SK-N-SH (cell line): ENCODE results near the gene FGD3. TPM values are rescaled to one million over a fixed set of nuclear protein-coding genes. Genes with fewer than 3 reads are reported as not detected.

Source experiments
- CTCF ChIA-PET: fragments of 300-600, 350-600 bp; formaldehyde crosslinking; extraction: SDS; loops from one replicate; lab custom pipeline; 2021; lab: Yijun Ruan, JAX
- POLR2A ChIA-PET: fragments of 350-600 bp; sonication (Branson Sonifier 250); formaldehyde crosslinking; extraction: SDS; loops from one replicate; lab custom pipeline; 2020; ENCODE audit warnings: antibody characterized with exemption, inconsistent platforms; lab: Yijun Ruan, JAX
- DNase-seq: peaks from one replicate; pipeline ENCODE4 v3.0.0; 2012
- H2AFZ ChIP-seq: fragments of 200-600 bp; sonication (generic); 2 replicates; pipeline ENCODE4 v1.8.1; 2016; ENCODE audit warnings: antibody characterized with exemption, mild to moderate bottlenecking, low read depth
- H3F3A ChIP-seq: fragments of 200-600 bp; sonication (generic); replicated peaks from 2 replicates; pipeline ENCODE3; 2016; ENCODE audit warnings: antibody characterized with exemption, mild to moderate bottlenecking; ENCODE audit not compliant: insufficient read depth
- H3K27ac ChIP-seq, 2 experiments: fragments of 200-500 bp in 1 of 2; fragments of 200-600 bp in 1 of 2; sonication (Bioruptor generic) in 1 of 2; sonication (generic), shearing (Covaris generic) in 1 of 2; 2 replicates each; pipeline versions ENCODE4 v1.5.1 to v1.6.1; 2014 to 2016; ENCODE audit warnings: low read depth in 2 of 2, inconsistent platforms in 1 of 2, low read length in 1 of 2, mild to moderate bottlenecking in 1 of 2, mixed read lengths in 1 of 2
- H3K27me3 ChIP-seq: fragments of 200-600 bp; sonication (generic), shearing (Covaris generic); 2 replicates; pipeline ENCODE4 v1.6.1; 2016; ENCODE audit warnings: mixed run types; ENCODE audit not compliant: insufficient read depth
- H3K36me3 ChIP-seq, 2 experiments: fragments of 200-500 bp in 1 of 2; fragments of 200-600 bp in 1 of 2; sonication (Bioruptor generic) in 1 of 2; sonication (generic) in 1 of 2; replicated peaks in 1 of 2; 2 replicates each; pipeline versions ENCODE3 to v1.5.1; 2014 to 2016; ENCODE audit warnings: low read length in 1 of 2, mild to moderate bottlenecking in 1 of 2; ENCODE audit not compliant: insufficient read depth in 2 of 2, control insufficient read depth in 1 of 2
- H3K4me1 ChIP-seq, 2 experiments: fragments of 200-500 bp in 1 of 2; fragments of 200-600 bp in 1 of 2; sonication (Bioruptor generic) in 1 of 2; sonication (generic), shearing (Covaris generic) in 1 of 2; 2 replicates each; pipeline versions ENCODE4 v1.5.1 to v1.6.1; 2014 to 2016; ENCODE audit warnings: low read depth in 1 of 2, low read length in 1 of 2, mixed run types in 1 of 2; ENCODE audit not compliant: insufficient read depth in 2 of 2, control insufficient read depth in 1 of 2
- H3K4me2 ChIP-seq: fragments of 200-600 bp; sonication (generic), shearing (Covaris generic); 2 replicates; pipeline ENCODE4 v1.6.1; 2017; ENCODE audit warnings: mixed run types
- H3K4me3 ChIP-seq, 2 experiments: fragments of 200-500 bp in 1 of 2; fragments of 200-600 bp in 1 of 2; sonication (Bioruptor generic) in 1 of 2; sonication (generic), shearing (Covaris generic) in 1 of 2; 2 replicates each; pipeline versions ENCODE4 v1.5.1 to v1.8.1; 2014 to 2016; ENCODE audit warnings: low read depth in 2 of 2, inconsistent platforms in 1 of 2, low read length in 1 of 2, mild to moderate bottlenecking in 1 of 2, mixed read lengths in 1 of 2, moderate library complexity in 1 of 2
- H3K79me2 ChIP-seq: fragments of 200-600 bp; sonication (generic); 2 replicates; pipeline ENCODE4 v1.8.1; 2017; ENCODE audit warnings: mild to moderate bottlenecking; ENCODE audit not compliant: insufficient read depth
- H3K9ac ChIP-seq: fragments of 200-600 bp; sonication (generic); 2 replicates; pipeline ENCODE4 v1.6.1; 2017; ENCODE audit warnings: mixed run types
- H3K9me2 ChIP-seq: fragments of 200-600 bp; sonication (generic); 2 replicates; pipeline ENCODE4 v1.6.1; 2017; ENCODE audit warnings: mixed run types
- H3K9me3 ChIP-seq: fragments of 200-600 bp; sonication (generic); 2 replicates; pipeline ENCODE4 v1.6.1; 2017; ENCODE audit warnings: mixed run types, mild to moderate bottlenecking, moderate library complexity
- H4K20me1 ChIP-seq: fragments of 200-600 bp; sonication (generic); 2 replicates; pipeline ENCODE4 v1.6.1; 2017; ENCODE audit warnings: mild to moderate bottlenecking, mixed run types; ENCODE audit not compliant: insufficient read depth
- ELF1 ChIP-seq: IDR thresholded peaks from 2 replicates; pipeline ENCODE4 v1.4.0; 2012
- EZH2phosphoT487 ChIP-seq: fragments of 200-600 bp; sonication (generic); IDR thresholded peaks from 2 replicates; pipeline ENCODE4 v1.6.1; 2017; ENCODE audit warnings: low read depth, mixed run types, mild to moderate bottlenecking, antibody characterized with exemption, moderate library complexity, borderline replicate concordance
- FOSL2 ChIP-seq: IDR thresholded peaks from 2 replicates; pipeline ENCODE4 v1.4.0; 2012; ENCODE audit warnings: low read depth, mild to moderate bottlenecking, moderate library complexity, borderline replicate concordance
- FOXM1 ChIP-seq: IDR thresholded peaks from 2 replicates; pipeline ENCODE4 v1.4.0; 2012; ENCODE audit warnings: low read depth, mild to moderate bottlenecking
- GABPA ChIP-seq: IDR thresholded peaks from 2 replicates; pipeline ENCODE4 v1.4.0; 2012; ENCODE audit warnings: low read depth, mild to moderate bottlenecking
- GATA2 ChIP-seq: sonication (generic); formaldehyde crosslinking; IDR thresholded peaks from 2 replicates; pipeline ENCODE4 v1.5.0; 2020; ENCODE audit warnings: mild to moderate bottlenecking, missing genetic modification reagents
- MXI1 ChIP-seq: IDR thresholded peaks from 2 replicates; pipeline ENCODE4 v1.6.1; 2012; ENCODE audit warnings: mild to moderate bottlenecking, low read depth, low read length, improper control_type of control experiment
- POLR2AphosphoS5 ChIP-seq: IDR thresholded peaks from 2 replicates; pipeline ENCODE4 v1.6.1; 2012; ENCODE audit warnings: low read depth, low read length
- SMC3 ChIP-seq: IDR thresholded peaks from 2 replicates; pipeline ENCODE4 v1.6.1; 2012; ENCODE audit warnings: low read depth, low read length, improper control_type of control experiment
- TCF12 ChIP-seq: IDR thresholded peaks from 2 replicates; pipeline ENCODE4 v1.4.0; 2012
- YY1 ChIP-seq: IDR thresholded peaks from 2 replicates; pipeline ENCODE4 v1.4.0; 2012; ENCODE audit warnings: low read depth, mild to moderate bottlenecking
- WGBS: methylation state at CpG from one replicate; pipeline ENCODE4 v1.1.6; 2017; ENCODE audit warnings: low lambda C conversion rate; 5-methylcytosine and 5-hydroxymethylcytosine counted together
- polyA plus RNA-seq, 3 experiments: library from polyadenylated mRNA; depleted of rRNA; stranded (reverse); fragments of >200 nt; gene quantifications; 2 replicates each; pipeline ENCODE4 v1.2.3, GENCODE V29; 2012
- TF ChIP-seq, protein P1 (sequence below): IDR thresholded peaks from 2 replicates; pipeline ENCODE4 v1.4.0; 2012; ENCODE audit warnings: low read depth
- TF ChIP-seq, protein P2 (sequence below): IDR thresholded peaks from 2 replicates; pipeline ENCODE4 v1.6.1; 2012; ENCODE audit warnings: mild to moderate bottlenecking, low read depth, low read length, moderate library complexity
- TF ChIP-seq, protein P3 (sequence below): IDR thresholded peaks from 2 replicates; pipeline ENCODE4; 2012

Gene FGD3
- polyA plus RNA-seq, 1 of the 3 experiments (the other 2 are of a cell fraction) = not detected

- no peak for DNase-seq
- no peak overlapping the region for H3K9ac ChIP-seq
- CTCF ChIA-PET = interaction anchor here (1.1 to 1.2 kb wide), 2 partner anchors 24 to 146 kb away, joined by 3 to 6 read pairs; no protein-coding TSS in a partner anchor
- POLR2A ChIA-PET = no interaction called here
- no peaks in the 10 kb centered on the region for H3K9me3 ChIP-seq
- no peaks in the 10 kb centered on the region for H3K36me3 ChIP-seq
- no peak overlapping the region for H3K4me2 ChIP-seq
- H3K79me2 ChIP-seq = no peaks in the 10 kb centered on the region
- TF ChIP-seq ELF1 = no peak
- TF ChIP-seq POLR2AphosphoS5 = no peak
- no peak for TF ChIP-seq GATA2 (CRISPR knock-in tag)
- TF ChIP-seq YY1 = no peak
- no peak for TF ChIP-seq MXI1
- TF ChIP-seq, protein P1, sequence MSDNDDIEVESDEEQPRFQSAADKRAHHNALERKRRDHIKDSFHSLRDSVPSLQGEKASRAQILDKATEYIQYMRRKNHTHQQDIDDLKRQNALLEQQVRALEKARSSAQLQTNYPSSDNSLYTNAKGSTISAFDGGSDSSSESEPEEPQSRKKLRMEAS = no peak
- TF ChIP-seq EZH2phosphoT487 = no peak
- no peak for TF ChIP-seq FOXM1
- TF ChIP-seq, protein P2, sequence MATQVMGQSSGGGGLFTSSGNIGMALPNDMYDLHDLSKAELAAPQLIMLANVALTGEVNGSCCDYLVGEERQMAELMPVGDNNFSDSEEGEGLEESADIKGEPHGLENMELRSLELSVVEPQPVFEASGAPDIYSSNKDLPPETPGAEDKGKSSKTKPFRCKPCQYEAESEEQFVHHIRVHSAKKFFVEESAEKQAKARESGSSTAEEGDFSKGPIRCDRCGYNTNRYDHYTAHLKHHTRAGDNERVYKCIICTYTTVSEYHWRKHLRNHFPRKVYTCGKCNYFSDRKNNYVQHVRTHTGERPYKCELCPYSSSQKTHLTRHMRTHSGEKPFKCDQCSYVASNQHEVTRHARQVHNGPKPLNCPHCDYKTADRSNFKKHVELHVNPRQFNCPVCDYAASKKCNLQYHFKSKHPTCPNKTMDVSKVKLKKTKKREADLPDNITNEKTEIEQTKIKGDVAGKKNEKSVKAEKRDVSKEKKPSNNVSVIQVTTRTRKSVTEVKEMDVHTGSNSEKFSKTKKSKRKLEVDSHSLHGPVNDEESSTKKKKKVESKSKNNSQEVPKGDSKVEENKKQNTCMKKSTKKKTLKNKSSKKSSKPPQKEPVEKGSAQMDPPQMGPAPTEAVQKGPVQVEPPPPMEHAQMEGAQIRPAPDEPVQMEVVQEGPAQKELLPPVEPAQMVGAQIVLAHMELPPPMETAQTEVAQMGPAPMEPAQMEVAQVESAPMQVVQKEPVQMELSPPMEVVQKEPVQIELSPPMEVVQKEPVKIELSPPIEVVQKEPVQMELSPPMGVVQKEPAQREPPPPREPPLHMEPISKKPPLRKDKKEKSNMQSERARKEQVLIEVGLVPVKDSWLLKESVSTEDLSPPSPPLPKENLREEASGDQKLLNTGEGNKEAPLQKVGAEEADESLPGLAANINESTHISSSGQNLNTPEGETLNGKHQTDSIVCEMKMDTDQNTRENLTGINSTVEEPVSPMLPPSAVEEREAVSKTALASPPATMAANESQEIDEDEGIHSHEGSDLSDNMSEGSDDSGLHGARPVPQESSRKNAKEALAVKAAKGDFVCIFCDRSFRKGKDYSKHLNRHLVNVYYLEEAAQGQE = no peak
- TF ChIP-seq, protein P3, sequence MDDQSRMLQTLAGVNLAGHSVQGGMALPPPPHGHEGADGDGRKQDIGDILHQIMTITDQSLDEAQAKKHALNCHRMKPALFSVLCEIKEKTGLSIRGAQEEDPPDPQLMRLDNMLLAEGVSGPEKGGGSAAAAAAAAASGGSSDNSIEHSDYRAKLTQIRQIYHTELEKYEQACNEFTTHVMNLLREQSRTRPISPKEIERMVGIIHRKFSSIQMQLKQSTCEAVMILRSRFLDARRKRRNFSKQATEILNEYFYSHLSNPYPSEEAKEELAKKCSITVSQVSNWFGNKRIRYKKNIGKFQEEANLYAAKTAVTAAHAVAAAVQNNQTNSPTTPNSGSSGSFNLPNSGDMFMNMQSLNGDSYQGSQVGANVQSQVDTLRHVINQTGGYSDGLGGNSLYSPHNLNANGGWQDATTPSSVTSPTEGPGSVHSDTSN = no peak
- no peak for TF ChIP-seq FOSL2
- no peak for TF ChIP-seq TCF12
- H2AFZ ChIP-seq = no peak overlapping the region
- 82% methylated on average over 8 of the region's 8 CpGs for WGBS
- H3K9me2 ChIP-seq = no peaks in the 10 kb centered on the region
- no peak overlapping the region for H3K4me3 ChIP-seq
- no peaks in the 10 kb centered on the region for H4K20me1 ChIP-seq
- peaks cover 0 to 20% of the 10 kb centered on the region in 2 experiments; a peak in 1 of 4 replicates for H3K4me1 ChIP-seq
- no peaks in the 10 kb centered on the region for H3K27me3 ChIP-seq
- H3K27ac ChIP-seq = no peak overlapping the region
- H3F3A ChIP-seq = no peaks in the 10 kb centered on the region
These were observed 61.1 kb downstream of the FGD3 start for GRCh38 chr9:93008457-93008856.

DNA sequence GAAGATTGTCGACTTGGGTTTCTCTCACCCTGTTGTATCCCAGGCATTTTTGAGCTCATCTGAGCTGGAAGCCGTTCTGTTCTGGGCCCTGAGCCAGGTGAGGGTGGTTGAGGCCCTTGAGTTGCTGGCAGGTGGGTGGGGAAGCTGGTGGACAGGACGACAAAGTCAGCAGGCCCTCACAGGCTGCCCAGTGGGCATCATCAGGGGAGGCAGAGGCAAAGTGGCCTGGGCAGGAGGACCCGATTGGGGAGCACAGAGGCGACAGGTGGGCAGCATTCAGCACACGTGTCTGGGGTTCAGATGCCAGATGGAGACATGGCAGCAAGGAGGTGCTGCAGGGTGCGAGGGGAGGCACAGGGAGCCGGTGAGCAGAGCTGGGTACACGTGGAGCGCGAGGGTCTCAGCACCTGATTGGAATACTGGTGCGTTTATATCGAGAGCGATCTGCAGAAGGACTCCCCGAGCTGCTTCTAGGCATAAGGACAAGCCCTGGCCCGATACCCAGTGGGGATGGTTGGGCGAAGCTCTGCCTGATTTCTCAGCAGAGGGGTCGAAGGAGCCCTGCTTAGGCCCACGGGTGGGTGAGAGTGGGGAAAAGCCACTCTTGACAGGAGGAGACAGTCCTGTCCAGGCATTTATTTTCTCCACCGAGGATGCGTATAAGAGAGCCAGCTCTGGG, 62.2 kb downstream of the FGD3 start:
- Histone ChIP-seq H3K36me3 (no peaks in the 10 kb centered on the region), H3K9ac (no peak overlapping the region), H3K4me1 (peaks cover 0 to 20% of the 10 kb centered on the region in 2 experiments; a peak in 1 of 4 replicates), H3K4me3 (no peak overlapping the region), H3K9me3 (no peaks in the 10 kb centered on the region), H3K27me3 (no peaks in the 10 kb centered on the region), H3K79me2 (no peaks in the 10 kb centered on the region), H3K9me2 (no peaks in the 10 kb centered on the region), H2AFZ (no peak overlapping the region), H4K20me1 (no peaks in the 10 kb centered on the region), H3F3A (no peaks in the 10 kb centered on the region), H3K4me2 (no peak overlapping the region), H3K27ac (no peak overlapping the region)
- ChIA-PET CTCF (interaction anchor here (0.7 to 1.3 kb wide), 6 partner anchors 18 to 145 kb away, joined by 3 to 6 read pairs (median 3); no protein-coding TSS in a partner anchor), POLR2A (no interaction called here)
- no peak for TF ChIP-seq SMC3
- TF ChIP-seq, protein P3 = no peak
- no peak for TF ChIP-seq GABPA
- WGBS = 57% methylated on average over 19 of the region's 21 CpGs
- DNase-seq = peak; percentile 7
